GM21619 (cell line): Measurements from ENCODE around the gene C6.

ENCODE experiments used
- ATAC-seq: cut with Tn5 transposase; IDR thresholded peaks from one replicate; pipeline ENCODE4 v1.9.1; 2021; ENCODE audit not compliant: unreplicated experiment

The C6 gene

GRCh38 chr5:41127967-41128690, 85.2 kb downstream of the C6 start:
- no peak for ATAC-seq

- no peak for ATAC-seq
Measured at GRCh38 chr5:41122459-41122858, 90.9 kb downstream of the C6 start.

- ATAC-seq: no peak
Measured at GRCh38 chr5:41120600-41120999, 92.7 kb downstream of the C6 start.

- no peak for ATAC-seq
Measured at GRCh38 chr5:41118177-41118576, 95.2 kb downstream of the C6 start.

- no peak for ATAC-seq
Measured at GRCh38 chr5:41115281-41115680, 98.1 kb downstream of the C6 start.

GRCh38 chr5:41112486-41113455, 100.6 kb downstream of the C6 start:
- no peak for ATAC-seq

- ATAC-seq: no peak
Measured at GRCh38 chr5:41109186-41109585, 104.1 kb downstream of the C6 start.

GRCh38 chr5:41102341-41102740, 111.0 kb downstream of the C6 start:
- no peak for ATAC-seq

- ATAC-seq: no peak
Measured at GRCh38 chr5:41097642-41098041, 115.7 kb downstream of the C6 start.

GRCh38 chr5:41095324-41096101, 117.8 kb downstream of the C6 start:
- ATAC-seq: no peak

- no peak for ATAC-seq
Measured at GRCh38 chr5:41094871-41095270, 118.5 kb downstream of the C6 start.

GRCh38 chr5:41093803-41094202, 119.5 kb downstream of the C6 start:
- ATAC-seq: no peak
